GM10248 (cell line): ENCODE measurements around the gene SLC25A29.

Source experiments
- CTCF ChIA-PET: fragments of 300-600 bp; sonication (Branson Sonifier 250); formaldehyde crosslinking; extraction: SDS; loops from one replicate; lab custom pipeline; 2021; ENCODE audit warnings: antibody characterized with exemption; lab: Yijun Ruan, JAX
- POLR2A ChIA-PET: fragments of 350-650 bp; sonication (Branson Sonifier 250); formaldehyde crosslinking; extraction: SDS; loops from one replicate; lab custom pipeline; 2020; ENCODE audit warnings: antibody characterized with exemption; lab: Yijun Ruan, JAX
- DNase-seq: peaks from one replicate; pipeline ENCODE4 v3.0.0; 2012; ENCODE audit errors: extremely low spot score
- TF ChIP-seq, protein P1 (sequence below): IDR thresholded peaks from 2 replicates; pipeline ENCODE4 v1.5.1; 2012; ENCODE audit warnings: mild to moderate bottlenecking, low read depth; ENCODE audit errors: extremely low read depth, missing control alignments, control extremely low read depth

SLC25A29 gene

DNA sequence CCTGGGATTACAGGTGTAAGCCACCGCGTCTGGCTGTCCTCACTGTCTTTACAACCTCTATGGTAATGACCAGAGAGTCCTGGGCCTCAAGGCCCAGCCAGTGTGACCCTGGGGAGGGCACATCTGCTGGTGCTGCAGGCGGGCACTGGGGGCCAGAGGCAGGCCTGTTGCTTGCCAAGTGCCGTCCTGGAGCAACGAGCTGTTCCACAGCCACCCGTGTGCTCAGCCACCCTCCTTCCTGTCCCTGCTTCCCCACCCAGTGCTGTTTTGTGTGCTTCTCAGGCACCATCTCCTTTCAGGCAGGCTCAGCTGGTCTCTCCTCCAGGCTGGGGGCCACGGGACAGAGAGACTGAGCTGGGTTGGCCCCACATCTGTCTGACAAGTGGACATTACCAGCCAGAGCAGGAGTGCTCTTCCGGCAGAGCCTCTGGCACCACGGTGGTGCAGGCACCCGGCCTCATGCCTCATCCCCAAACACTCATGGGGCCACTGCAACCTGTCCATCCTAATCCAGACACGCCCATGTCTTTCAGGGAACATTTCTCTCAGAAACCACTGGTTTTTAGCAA lies 25.9 kb upstream of the SLC25A29 start:
- no peak for DNase-seq
- CTCF ChIA-PET, result interaction anchor here (0.8 to 1.5 kb wide), 2 partner anchors 17 to 27 kb away, joined by 3 read pairs; no protein-coding TSS in a partner anchor
- POLR2A ChIA-PET, result interaction anchor here (1.0 kb wide), 1 partner anchor 9 kb away, joined by 3 read pairs; no protein-coding TSS in a partner anchor
- TF ChIP-seq, protein P1, sequence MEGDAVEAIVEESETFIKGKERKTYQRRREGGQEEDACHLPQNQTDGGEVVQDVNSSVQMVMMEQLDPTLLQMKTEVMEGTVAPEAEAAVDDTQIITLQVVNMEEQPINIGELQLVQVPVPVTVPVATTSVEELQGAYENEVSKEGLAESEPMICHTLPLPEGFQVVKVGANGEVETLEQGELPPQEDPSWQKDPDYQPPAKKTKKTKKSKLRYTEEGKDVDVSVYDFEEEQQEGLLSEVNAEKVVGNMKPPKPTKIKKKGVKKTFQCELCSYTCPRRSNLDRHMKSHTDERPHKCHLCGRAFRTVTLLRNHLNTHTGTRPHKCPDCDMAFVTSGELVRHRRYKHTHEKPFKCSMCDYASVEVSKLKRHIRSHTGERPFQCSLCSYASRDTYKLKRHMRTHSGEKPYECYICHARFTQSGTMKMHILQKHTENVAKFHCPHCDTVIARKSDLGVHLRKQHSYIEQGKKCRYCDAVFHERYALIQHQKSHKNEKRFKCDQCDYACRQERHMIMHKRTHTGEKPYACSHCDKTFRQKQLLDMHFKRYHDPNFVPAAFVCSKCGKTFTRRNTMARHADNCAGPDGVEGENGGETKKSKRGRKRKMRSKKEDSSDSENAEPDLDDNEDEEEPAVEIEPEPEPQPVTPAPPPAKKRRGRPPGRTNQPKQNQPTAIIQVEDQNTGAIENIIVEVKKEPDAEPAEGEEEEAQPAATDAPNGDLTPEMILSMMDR, result no peak

DNA sequence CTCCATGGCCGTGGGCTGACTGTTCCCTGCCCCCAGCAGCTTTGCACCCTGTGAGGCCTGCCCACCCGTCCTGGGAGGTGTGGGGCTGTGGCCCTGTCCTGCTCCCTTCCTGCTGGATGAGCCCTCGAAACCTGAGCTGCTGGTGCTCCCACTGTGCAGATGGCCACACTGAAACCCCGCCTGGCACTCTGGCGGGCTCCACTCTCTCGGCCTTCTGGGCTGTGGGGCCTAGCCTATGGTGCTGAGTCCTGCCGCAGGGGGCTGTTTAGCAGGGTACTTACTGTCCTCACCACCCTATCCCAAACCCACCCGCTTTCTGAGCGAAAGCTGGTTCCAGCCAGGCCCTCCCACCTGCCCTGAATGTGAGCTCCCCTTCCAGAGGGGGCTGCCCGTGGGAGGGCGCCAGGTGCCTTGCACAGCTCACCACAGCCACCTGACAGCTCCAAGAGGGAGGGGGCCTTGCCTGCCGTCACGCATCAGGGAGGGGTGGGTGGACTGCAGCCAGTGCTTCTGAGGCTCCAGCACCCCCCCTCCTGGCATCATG lies 24.2 kb upstream of the SLC25A29 start:
- CTCF ChIA-PET, result interaction anchor here (0.8 kb wide), 1 partner anchor 15 kb away, joined by 3 read pairs; no protein-coding TSS in a partner anchor
- POLR2A ChIA-PET, result no interaction called here
- DNase-seq, result no peak
- TF ChIP-seq, protein P1, result no peak

DNA sequence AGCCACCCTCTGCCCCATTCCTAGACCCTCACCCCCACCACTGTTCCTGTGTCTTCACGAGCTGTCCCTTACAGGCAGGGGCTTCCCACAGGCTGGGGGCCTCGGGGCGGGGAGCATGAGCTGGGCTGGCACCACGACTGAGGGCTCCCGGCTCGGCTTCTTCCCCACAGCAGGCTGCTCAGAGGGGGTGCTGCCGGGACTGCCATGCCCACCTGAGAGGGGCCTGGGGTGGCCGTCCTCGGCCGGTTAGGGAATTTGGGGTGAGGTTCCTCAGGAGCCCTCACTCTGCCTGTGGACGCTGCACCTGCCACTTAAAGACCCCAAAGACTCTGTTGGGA lies 23.7 kb upstream of the SLC25A29 start:
- ChIA-PET POLR2A (interaction anchor here (0.6 kb wide), 1 partner anchor 21 kb away, joined by 3 read pairs; no protein-coding TSS in a partner anchor), CTCF (interaction anchor here (0.8 kb wide), 1 partner anchor 14 kb away, joined by 3 read pairs; no protein-coding TSS in a partner anchor)
- no peak for DNase-seq
- TF ChIP-seq, protein P1, result no peak

DNA sequence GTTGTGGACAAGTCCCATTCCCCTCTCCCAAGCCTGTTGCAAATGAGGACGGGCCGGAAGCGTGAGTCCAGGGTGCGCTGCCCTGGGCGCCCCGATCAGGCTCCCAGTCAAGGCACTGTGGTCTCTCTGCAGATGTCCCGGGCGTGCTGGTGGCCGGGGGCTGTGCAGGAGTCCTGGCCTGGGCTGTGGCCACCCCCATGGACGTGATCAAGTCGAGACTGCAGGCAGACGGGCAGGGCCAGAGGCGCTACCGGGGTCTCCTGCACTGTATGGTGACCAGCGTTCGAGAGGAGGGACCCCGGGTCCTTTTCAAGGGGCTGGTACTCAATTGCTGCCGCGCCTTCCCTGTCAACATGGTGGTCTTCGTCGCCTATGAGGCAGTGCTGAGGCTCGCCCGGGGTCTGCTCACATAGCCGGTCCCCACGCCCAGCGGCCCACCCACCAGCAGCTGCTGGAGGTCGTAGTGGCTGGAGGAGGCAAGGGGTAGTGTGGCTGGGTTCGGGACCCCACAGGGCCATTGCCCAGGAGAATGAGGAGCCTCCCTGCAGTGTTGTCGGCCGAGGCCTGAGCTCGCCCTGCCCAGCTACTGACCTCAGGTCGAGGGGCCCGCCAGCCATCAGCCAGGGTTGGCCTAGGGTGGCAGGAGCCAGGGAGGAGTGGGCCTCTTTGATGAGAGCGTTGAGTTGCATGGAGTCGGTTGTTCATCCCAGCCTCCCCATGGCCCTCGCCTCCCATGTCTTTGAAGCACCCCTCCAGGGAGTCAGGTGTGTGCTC lies 23.2 kb upstream of the SLC25A29 start:
- POLR2A ChIA-PET, result interaction anchor here (0.6 kb wide), 1 partner anchor 20 kb away, joined by 3 read pairs; no protein-coding TSS in a partner anchor
- DNase-seq, result no peak
- TF ChIP-seq, protein P1, result no peak
- CTCF ChIA-PET, result no interaction called here

DNA sequence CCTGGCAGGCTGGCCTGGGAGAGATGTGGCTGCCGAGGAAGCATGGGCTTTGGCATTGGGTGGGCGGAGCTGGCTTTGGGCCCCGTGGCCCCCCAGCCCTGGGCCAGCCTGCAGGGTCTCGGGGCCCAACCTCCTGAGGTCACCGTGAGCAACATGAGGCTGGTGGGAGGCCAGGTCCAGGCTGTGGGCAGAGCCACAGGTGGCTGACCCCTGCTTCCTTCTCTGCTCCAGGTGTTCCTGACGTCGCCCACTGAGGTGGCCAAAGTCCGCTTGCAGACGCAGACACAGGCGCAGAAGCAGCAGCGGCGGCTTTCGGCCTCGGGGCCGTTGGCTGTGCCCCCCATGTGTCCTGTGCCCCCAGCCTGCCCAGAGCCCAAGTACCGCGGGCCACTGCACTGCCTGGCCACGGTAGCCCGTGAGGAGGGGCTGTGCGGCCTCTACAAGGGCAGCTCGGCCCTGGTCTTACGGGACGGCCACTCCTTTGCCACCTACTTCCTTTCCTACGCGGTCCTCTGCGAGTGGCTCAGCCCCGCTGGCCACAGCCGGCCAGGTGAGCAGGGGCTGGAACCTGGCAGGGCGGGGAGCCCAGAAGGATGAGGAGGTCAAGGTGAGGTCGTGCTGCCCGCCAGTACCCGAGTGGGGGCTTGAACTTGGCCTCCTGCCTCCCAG lies 22.4 kb upstream of the SLC25A29 start:
- CTCF ChIA-PET, result interaction anchor here (1.2 kb wide), 1 partner anchor 9 kb away, joined by 3 read pairs; no protein-coding TSS in a partner anchor
- no peak for DNase-seq
- TF ChIP-seq, protein P1, result no peak
- POLR2A ChIA-PET, result no interaction called here

DNA sequence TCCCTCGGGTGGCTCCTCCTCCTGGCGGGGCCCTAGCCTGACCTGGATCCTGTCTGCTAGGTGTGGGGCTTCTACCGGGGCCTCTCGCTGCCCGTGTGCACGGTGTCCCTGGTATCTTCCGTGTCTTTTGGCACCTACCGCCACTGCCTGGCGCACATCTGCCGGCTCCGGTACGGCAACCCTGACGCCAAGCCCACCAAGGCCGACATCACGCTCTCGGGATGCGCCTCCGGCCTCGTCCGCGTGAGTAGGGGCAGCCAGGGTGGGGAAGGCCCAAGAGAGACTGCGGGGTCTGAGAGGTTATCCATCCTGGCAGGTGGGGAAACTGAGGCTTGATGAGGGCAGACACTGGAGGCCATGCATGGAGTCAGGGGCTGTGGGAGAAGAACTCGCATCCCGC lies 20.9 kb upstream of the SLC25A29 start:
- DNase-seq, result no peak
- POLR2A ChIA-PET, result no interaction called here
- CTCF ChIA-PET, result interaction anchor here (1.2 kb wide), 1 partner anchor 10 kb away, joined by 3 read pairs; no protein-coding TSS in a partner anchor
- TF ChIP-seq, protein P1, result no peak
